Measurements from ENCODE around the gene GPC4. TPM values are rescaled to one million over a fixed set of nuclear protein-coding genes. Genes with fewer than 3 reads are reported as not detected.

The GPC4 gene
- total and polyA plus RNA-seq, 9 of the 15 experiments (the other 6 are each of a cell fraction or from before 2014, with no cell fraction given), result 0.11 TPM; not detected in 8

GRCh38 chrX:133332737-133333136 is 82.6 kb downstream of the GPC4 start:
- ChIA-PET CTCF (ENCODE audit: low intra/inter-chr PET ratio) (no interaction called here), POLR2A (no interaction called here)
- Histone ChIP-seq H3K9me1 (ENCODE audit: control insufficient read depth, insufficient read depth, low read length) (no peaks in the 10 kb centered on the region), H3K27ac (ENCODE audit: extremely low read depth, low read depth, low read length) (no peak overlapping the region), H2AFZ (ENCODE audit: low read depth, low read length) (no peak overlapping the region), H4K20me1 (replicated peaks; ENCODE audit: control insufficient read depth, insufficient read depth, low read length) (no peaks in the 10 kb centered on the region), H3K79me2 (ENCODE audit: control insufficient read depth, insufficient read depth, low read length) (no peaks in the 10 kb centered on the region), H3K4me3 (no peak overlapping the region), H3K36me3 (ENCODE audit: control insufficient read depth, insufficient read depth, low read length) (no peaks in the 10 kb centered on the region), H3K9me3 (replicated peaks; ENCODE audit: control insufficient read depth, insufficient read depth, low read depth, low read length) (no peaks in the 10 kb centered on the region), H3K27me3 (ENCODE audit: control insufficient read depth in 2 of 2, insufficient read depth in 2 of 2, low read length in 2 of 2) (no peaks in the 10 kb centered on the region), H3K4me1 (replicated peaks in 1 of 2; ENCODE audit: control insufficient read depth in 2 of 2, insufficient read depth in 2 of 2, low read length in 2 of 2) (no peaks in the 10 kb centered on the region), H3K9ac (ENCODE audit: insufficient read depth in 1 of 2, low read depth in 2 of 2, low read length in 2 of 2) (no peak overlapping the region), H3K4me2 (ENCODE audit: insufficient read depth, low read length) (no peak overlapping the region)
- no peak for FAIRE-seq
- 0% methylated on average over 4 of the region's 4 CpGs for WGBS (ENCODE audit: insufficient coverage, low coverage, missing lambda C conversion rate)
- no TSS peak for BruUV-seq (replicated peaks)
- ATAC-seq, result no peak
- no peak for TF ChIP-seq EP300 (IDR thresholded peaks at IDR 0.05; ENCODE audit: low read length)
- in situ Hi-C loops (cut with MboI) (no loop called here), intact Hi-C loops (cut with micrococcal nuclease) (no loop called here)
- DNase-seq (ENCODE audit: extremely low read depth in 1 of 4, low spot score in 3 of 4), result no peak

- Histone ChIP-seq H2AFZ (ENCODE audit: low read depth, low read length) (no peak overlapping the region), H3K9ac (ENCODE audit: insufficient read depth in 1 of 2, low read depth in 2 of 2, low read length in 2 of 2) (no peak overlapping the region), H3K9me3 (replicated peaks; ENCODE audit: control insufficient read depth, insufficient read depth, low read depth, low read length) (no peaks in the 10 kb centered on the region), H4K20me1 (replicated peaks; ENCODE audit: control insufficient read depth, insufficient read depth, low read length) (no peaks in the 10 kb centered on the region), H3K27ac (ENCODE audit: extremely low read depth, low read depth, low read length) (no peak overlapping the region), H3K4me2 (ENCODE audit: insufficient read depth, low read length) (no peak overlapping the region), H3K36me3 (ENCODE audit: control insufficient read depth, insufficient read depth, low read length) (no peaks in the 10 kb centered on the region), H3K27me3 (ENCODE audit: control insufficient read depth in 2 of 2, insufficient read depth in 2 of 2, low read length in 2 of 2) (no peaks in the 10 kb centered on the region), H3K4me1 (replicated peaks in 1 of 2; ENCODE audit: control insufficient read depth in 2 of 2, insufficient read depth in 2 of 2, low read length in 2 of 2) (no peaks in the 10 kb centered on the region), H3K79me2 (ENCODE audit: control insufficient read depth, insufficient read depth, low read length) (no peaks in the 10 kb centered on the region), H3K9me1 (ENCODE audit: control insufficient read depth, insufficient read depth, low read length) (no peaks in the 10 kb centered on the region), H3K4me3 (no peak overlapping the region)
- BruUV-seq (replicated peaks), result no TSS peak
- no peak for ATAC-seq
- CTCF ChIA-PET (ENCODE audit: low intra/inter-chr PET ratio), result no interaction called here
- in situ Hi-C loops (cut with MboI) (no loop called here), intact Hi-C loops (cut with micrococcal nuclease) (no loop called here)
- FAIRE-seq, result no peak
- DNase-seq (ENCODE audit: extremely low read depth in 1 of 4, low spot score in 3 of 4), result no peak
- POLR2A ChIA-PET, result no interaction called here
- 0% methylated on average over 4 of the region's 4 CpGs for WGBS (ENCODE audit: insufficient coverage, low coverage, missing lambda C conversion rate)
- TF ChIP-seq VEZF1 (CRISPR knock-in tag; IDR thresholded peaks at IDR 0.05), result no peak
- TF ChIP-seq ZNF408 (CRISPR knock-in tag; IDR thresholded peaks at IDR 0.05; ENCODE audit: low read depth), result no peak
- no peak for TF ChIP-seq FOXM1 (IDR thresholded peaks at IDR 0.05; ENCODE audit: low read depth)
- no peak for TF ChIP-seq FOXM1 (CRISPR knock-in tag; IDR thresholded peaks at IDR 0.05; ENCODE audit: low read depth)
- TF ChIP-seq ZNF24 (IDR thresholded peaks at IDR 0.05), result no peak
- no peak for TF ChIP-seq KHSRP (IDR thresholded peaks at IDR 0.05)
Measured at GRCh38 chrX:133330956-133331355, 84.3 kb downstream of the GPC4 start.

Data from K562 (cell line).